Stimulated activated CD4-positive, alpha-beta T cell treated with anti-CD3 and anti-CD28 coated beads, Interleukin-15, amount 100 ng/mL, for 24 hours (primary cell): ENCODE measurements around the gene SV2B.

Source experiments
- DNase-seq: peaks from one replicate; pipeline ENCODE4 v3.0.0-alpha.2; 2020

Gene SV2B

GRCh38 chr15:91108421-91108820 lies 8.4 kb downstream of the SV2B start:
- no peak for DNase-seq

GRCh38 chr15:91109885-91110284 lies 9.8 kb downstream of the SV2B start:
- no peak for DNase-seq

- DNase-seq: no peak
Measured at GRCh38 chr15:91110407-91110806, 10.3 kb downstream of the SV2B start.

GRCh38 chr15:91113030-91113429 lies 13.0 kb downstream of the SV2B start:
- DNase-seq: no peak

- DNase-seq: no peak
Measured at GRCh38 chr15:91114301-91114700, 14.2 kb downstream of the SV2B start.

GRCh38 chr15:91116113-91117067 lies 16.3 kb downstream of the SV2B start:
- no peak for DNase-seq

- no peak for DNase-seq
Measured at GRCh38 chr15:91117375-91117774, 17.3 kb downstream of the SV2B start.

- no peak for DNase-seq
Measured at GRCh38 chr15:91118817-91119590, 18.9 kb downstream of the SV2B start.

GRCh38 chr15:91122296-91122695 lies 22.2 kb downstream of the SV2B start:
- no peak for DNase-seq

GRCh38 chr15:91124132-91124531 lies 24.1 kb downstream of the SV2B start:
- no peak for DNase-seq

GRCh38 chr15:91125162-91125561 lies 25.1 kb downstream of the SV2B start:
- DNase-seq: no peak

GRCh38 chr15:91126080-91126479 lies 26.0 kb downstream of the SV2B start:
- DNase-seq: no peak

GRCh38 chr15:91127236-91127955 lies 27.3 kb downstream of the SV2B start:
- DNase-seq: no peak

- DNase-seq: no peak
Measured at GRCh38 chr15:91128016-91128415, 28.0 kb downstream of the SV2B start.

GRCh38 chr15:91129436-91129835 lies 29.4 kb downstream of the SV2B start:
- DNase-seq: no peak

GRCh38 chr15:91132079-91132478 lies 32.0 kb downstream of the SV2B start:
- no peak for DNase-seq

- no peak for DNase-seq
Measured at GRCh38 chr15:91133511-91133910, 33.5 kb downstream of the SV2B start.

GRCh38 chr15:91135201-91136130 lies 35.4 kb downstream of the SV2B start:
- DNase-seq: no peak

GRCh38 chr15:91136386-91136923 lies 36.4 kb downstream of the SV2B start:
- no peak for DNase-seq

GRCh38 chr15:91140601-91141000 lies 40.5 kb downstream of the SV2B start:
- no peak for DNase-seq

GRCh38 chr15:91141097-91141496 lies 41.0 kb downstream of the SV2B start:
- no peak for DNase-seq
